Measurements from ENCODE around the gene ABL2.

DNA sequence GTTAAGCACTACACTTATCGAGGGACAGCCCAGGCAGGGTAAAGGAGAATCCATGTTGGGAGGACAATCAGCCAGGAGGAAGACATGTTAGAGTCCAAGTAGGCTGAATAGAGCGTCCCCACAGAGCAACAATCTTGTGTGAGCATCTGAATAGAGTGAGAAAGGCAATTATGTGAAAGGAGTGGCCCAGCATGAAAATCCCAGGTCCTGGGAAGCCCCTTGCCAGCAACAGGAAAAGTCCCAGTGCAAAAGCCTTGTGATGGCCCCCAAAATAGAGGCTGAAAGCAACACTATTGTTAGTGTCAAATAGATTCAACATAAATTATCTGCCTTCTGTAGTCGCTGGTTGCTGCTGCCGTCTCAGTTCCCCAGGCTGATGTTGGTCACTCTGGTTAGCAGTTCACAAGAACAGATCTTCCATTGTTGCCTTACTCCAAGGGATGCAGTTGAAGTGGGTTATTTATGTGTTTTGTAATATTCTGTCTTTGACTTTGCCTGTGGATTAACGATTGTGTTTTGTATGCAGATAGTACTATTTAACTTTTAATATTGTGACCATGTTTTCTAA lies 12.1 kb upstream of the ABL2 start:
- TF ChIP-seq SUZ12 (IDR thresholded peaks at IDR 0.05; ENCODE audit: extremely low read depth, insufficient read depth, insufficient read length) (no peak), YY1 (IDR thresholded peaks at IDR 0.05; ENCODE audit: insufficient read depth, insufficient read length) (no peak)
